NAMALWA (cell line): ENCODE results near the gene INTS6L.
"Not testable (repeated sequence)": the region's sequence is repeated elsewhere in the genome, so short reads cannot be mapped to it uniquely, and the experiment has no call there.

Experiments used
- DNase-seq: peaks from one replicate; pipeline ENCODE4 v3.0.0-alpha.2; 2015; ENCODE audit warnings: low spot score

The INTS6L gene

GRCh38 chrX:135528254-135528653 is 7.8 kb downstream of the INTS6L start:
- DNase-seq, result no peak

- DNase-seq, result no peak
These were observed 8.3 kb downstream of the INTS6L start for GRCh38 chrX:135528756-135529155.

GRCh38 chrX:135530097-135530496 is 9.6 kb downstream of the INTS6L start:
- DNase-seq, result peak; percentile 7

- no peak for DNase-seq
These were observed 11.4 kb downstream of the INTS6L start for GRCh38 chrX:135531813-135532212.

- DNase-seq, result no peak
These were observed 14.8 kb downstream of the INTS6L start for GRCh38 chrX:135535077-135535940.

GRCh38 chrX:135536877-135537276 is 16.4 kb downstream of the INTS6L start:
- DNase-seq, result no peak

GRCh38 chrX:135541351-135541750 is 20.9 kb downstream of the INTS6L start:
- DNase-seq, result no peak

GRCh38 chrX:135543172-135543571 is 22.7 kb downstream of the INTS6L start:
- no peak for DNase-seq

- peak; percentile 47 for DNase-seq
These were observed 23.5 kb downstream of the INTS6L start for GRCh38 chrX:135543924-135544323.

GRCh38 chrX:135544338-135544948 is 24.0 kb downstream of the INTS6L start:
- peak; percentile 32 for DNase-seq

GRCh38 chrX:135547767-135548166 is 27.3 kb downstream of the INTS6L start:
- no peak for DNase-seq

- DNase-seq, result no peak
These were observed 29.1 kb downstream of the INTS6L start for GRCh38 chrX:135549519-135549918.

- peak; percentile 19 for DNase-seq
These were observed 35.6 kb downstream of the INTS6L start for GRCh38 chrX:135556055-135556454.

GRCh38 chrX:135557344-135557743 is 36.9 kb downstream of the INTS6L start:
- no peak for DNase-seq

GRCh38 chrX:135572436-135572835 is 52.0 kb downstream of the INTS6L start:
- peak; percentile 2 for DNase-seq

- DNase-seq, result no peak
These were observed 61.0 kb downstream of the INTS6L start for GRCh38 chrX:135581496-135581895.

- DNase-seq, result no peak
These were observed 64.7 kb downstream of the INTS6L start for GRCh38 chrX:135585153-135585552.

GRCh38 chrX:135591871-135592270 is 71.4 kb downstream of the INTS6L start:
- DNase-seq, result no peak

GRCh38 chrX:135594049-135594448 is 73.6 kb downstream of the INTS6L start:
- DNase-seq, result not testable (repeated sequence)

GRCh38 chrX:135594453-135594852 is 74.0 kb downstream of the INTS6L start:
- not testable (repeated sequence) for DNase-seq

GRCh38 chrX:135595543-135595942 is 75.1 kb downstream of the INTS6L start:
- no peak for DNase-seq

- peak; percentile 62 for DNase-seq
These were observed 76.0 kb downstream of the INTS6L start for GRCh38 chrX:135596495-135596894.

GRCh38 chrX:135605906-135606305 is 85.4 kb downstream of the INTS6L start:
- no peak for DNase-seq
